Coronary artery (tissue), 2 donors: ENCODE measurements around the gene FAM168A.

ENCODE experiments used
- DNase-seq: peaks from one replicate; pipeline ENCODE4 v3.0.0-alpha.2; 2017; ENCODE audit warnings: low spot score
- H3K27ac ChIP-seq, 2 donors: fragments of 200-600 bp; sonication (generic); one replicate each; pipeline ENCODE4 v1.5.1; 2016 to 2019
- H3K4me3 ChIP-seq: fragments of 200-600 bp; sonication (generic); 2 replicates; pipeline ENCODE4 v1.5.1; 2016; ENCODE audit warnings: mild to moderate bottlenecking, moderate library complexity
- CTCF ChIP-seq: fragments of 200-600 bp; sonication (generic); IDR thresholded peaks from one replicate; pipeline ENCODE4 v1.5.1; 2019; ENCODE audit warnings: antibody characterized with exemption

FAM168A gene

GRCh38 chr11:73398132-73398526, 199.8 kb downstream of the FAM168A start:
- no peak overlapping the region for H3K4me3 ChIP-seq
- H3K27ac ChIP-seq: no peak overlapping the region
- peak; percentile 66 for DNase-seq
- no peak for TF ChIP-seq CTCF

GRCh38 chr11:73397468-73398131, 200.3 kb downstream of the FAM168A start:
- Histone ChIP-seq H3K27ac (no peak overlapping the region), H3K4me3 (no peak overlapping the region)
- no peak for TF ChIP-seq CTCF
- peak; percentile 67 for DNase-seq

- Histone ChIP-seq H3K4me3 (no peak overlapping the region), H3K27ac (no peak overlapping the region)
- no peak for DNase-seq
- TF ChIP-seq CTCF: no peak
Observed at GRCh38 chr11:73396985-73397384, 200.9 kb downstream of the FAM168A start.

GRCh38 chr11:73396251-73396930, 201.5 kb downstream of the FAM168A start:
- TF ChIP-seq CTCF: no peak
- no peak overlapping the region for H3K27ac ChIP-seq
- no peak overlapping the region for H3K4me3 ChIP-seq
- no peak for DNase-seq

GRCh38 chr11:73395297-73396208, 202.4 kb downstream of the FAM168A start:
- no peak for TF ChIP-seq CTCF
- peak; percentile 69 for DNase-seq
- H3K27ac ChIP-seq: no peak overlapping the region
- H3K4me3 ChIP-seq: no peak overlapping the region

- DNase-seq: peak; percentile 71
- H3K27ac ChIP-seq: no peak overlapping the region
- no peak for TF ChIP-seq CTCF
- no peak overlapping the region for H3K4me3 ChIP-seq
Observed at GRCh38 chr11:73394416-73395296, 203.3 kb downstream of the FAM168A start.
